GM12878 (cell line): Measurements from ENCODE around the gene NKAIN2. TPM values are rescaled to one million over a fixed set of nuclear protein-coding genes. Genes with fewer than 3 reads are reported as not detected.

Experiments
- ATAC-seq: fragments of 200-7000 bp; cut with Tn5 transposase; 3 replicates; pipeline ENCODE4 v1.9.1; 2020; ENCODE audit warnings: mild to moderate bottlenecking, moderate library complexity
- BruUV-seq: library from RNA; stranded (reverse); fragments of 400-500 nt; replicated peaks from 2 replicates; lab custom pipeline; 2021; lab: Mats Ljungman, UMichigan
- CTCF ChIA-PET: fragments of 300-600 bp; sonication (Branson Sonifier 250); formaldehyde crosslinking; extraction: SDS; loops from one replicate; lab custom pipeline; 2021; ENCODE audit warnings: inconsistent platforms; lab: Yijun Ruan, JAX
- POLR2A ChIA-PET: fragments of 350-600 bp; formaldehyde crosslinking; extraction: SDS; loops from one replicate; lab custom pipeline; 2021; ENCODE audit warnings: inconsistent platforms; lab: Charles Lee
- RAD21 ChIA-PET: fragments of 300-600 bp; sonication (Branson Sonifier 250); formaldehyde crosslinking; loops from one replicate; lab custom pipeline; 2023; ENCODE audit warnings: antibody characterized with exemption; ENCODE audit not compliant: unreplicated experiment; lab: Charles Lee
- SMC1A ChIA-PET: fragments of 300-600 bp; sonication (Branson Sonifier 250); formaldehyde crosslinking; loops from one replicate; lab custom pipeline; 2023; ENCODE audit not compliant: unreplicated experiment, uncharacterized antibody; lab: Charles Lee
- DNase-seq: peaks from one replicate; pipeline ENCODE4 v3.0.0-alpha.2; 2011; ENCODE audit warnings: low read depth, low spot score
- FAIRE-seq: peaks from 3 replicates; lab custom pipeline; 2011; peaks lifted over from hg19 to GRCh38; lab: Jason Lieb, UNC
- H2AFZ ChIP-seq: 2 replicates; pipeline ENCODE4 v1.6.0; 2011; ENCODE audit warnings: low read depth, low read length, control low read depth; ENCODE audit not compliant: control insufficient read depth
- H3K27ac ChIP-seq: 2 replicates; pipeline ENCODE4 v1.5.1; 2011; ENCODE audit warnings: control low read depth; ENCODE audit not compliant: control insufficient read depth, insufficient read depth
- H3K27me3 ChIP-seq, 2 experiments: replicated peaks in 1 of 2; 2 replicates each; pipeline versions ENCODE4 v1.6.0 to v1.6.1; 2011; ENCODE audit warnings: low read length in 1 of 2; ENCODE audit not compliant: control insufficient read depth in 2 of 2, insufficient read depth in 2 of 2
- H3K36me3 ChIP-seq, 2 experiments: 2 replicates each; pipeline ENCODE4 v1.5.1; 2011; ENCODE audit warnings: low read length in 1 of 2; ENCODE audit not compliant: control insufficient read depth in 2 of 2, insufficient read depth in 2 of 2
- H3K4me1 ChIP-seq: 2 replicates; pipeline ENCODE4 v1.6.1; 2011; ENCODE audit warnings: mild to moderate bottlenecking, low read length, moderate library complexity, mixed read lengths; ENCODE audit not compliant: control insufficient read depth, insufficient read depth
- H3K4me2 ChIP-seq: 2 replicates; pipeline ENCODE4 v1.6.0; 2011; ENCODE audit warnings: control low read depth; ENCODE audit not compliant: control insufficient read depth, insufficient read depth
- H3K4me3 ChIP-seq: fragments of 200-600 bp; sonication (generic); 2 replicates; pipeline ENCODE4 v1.5.1; 2016
- H3K79me2 ChIP-seq: 2 replicates; pipeline ENCODE4 v1.6.0; 2011; ENCODE audit warnings: low read length; ENCODE audit not compliant: control insufficient read depth, insufficient read depth
- H3K9ac ChIP-seq: 2 replicates; pipeline ENCODE4 v1.8.0; 2011; ENCODE audit warnings: low read length, control low read depth, mixed read lengths; ENCODE audit not compliant: control insufficient read depth, insufficient read depth
- H3K9me3 ChIP-seq: replicated peaks from 3 replicates; pipeline ENCODE4 v1.5.1; 2011; ENCODE audit warnings: mild to moderate bottlenecking, low read length; ENCODE audit not compliant: control insufficient read depth, insufficient read depth
- H4K20me1 ChIP-seq: 2 replicates; pipeline ENCODE4 v1.6.0; 2011; ENCODE audit not compliant: control insufficient read depth, insufficient read depth
- LARP7 ChIP-seq: fragments of 450-650 bp; IDR thresholded peaks from 2 replicates; pipeline ENCODE4 v1.6.1; 2017; ENCODE audit warnings: mild to moderate bottlenecking
- POLR2A ChIP-seq: IDR thresholded peaks from 2 replicates; pipeline ENCODE4 v1.6.1; 2011; ENCODE audit warnings: low read depth, mild to moderate bottlenecking, low read length
- RAD51 ChIP-seq: fragments of 450-650 bp; IDR thresholded peaks from 2 replicates; pipeline ENCODE4 v1.6.1; 2016; ENCODE audit warnings: moderate library complexity, mild to moderate bottlenecking, inconsistent platforms
- USF2 ChIP-seq: IDR thresholded peaks from 2 replicates; pipeline ENCODE4 v1.6.1; 2011; ENCODE audit warnings: low read depth, low read length, improper control_type of control experiment, borderline replicate concordance
- WGBS: methylation state at CpG from one replicate; pipeline ENCODE4 v1.1.6; 2016; ENCODE audit warnings: low lambda C conversion rate; ENCODE audit not compliant: insufficient replicate concordance, insufficient coverage; ENCODE audit errors: missing lambda C conversion rate; 5-methylcytosine and 5-hydroxymethylcytosine counted together
- in situ Hi-C: fragments of 300-500 bp; cut with MboI; formaldehyde crosslinking; loops from 9 replicates; pipeline ENCODE4 v1.14.3; 2018; ENCODE audit warnings: mixed read lengths
- intact Hi-C: fragments of 100-400 bp; cut with micrococcal nuclease; formaldehyde crosslinking; loops from one replicate; pipeline ENCODE4 v1.14.2; 2022; ENCODE audit not compliant: unreplicated experiment
- polyA plus RNA-seq, 11 experiments: library from polyadenylated mRNA; depleted of rRNA in 4 of 11; unstranded in 6 of 11; stranded (reverse) in 5 of 11; fragments of >200 nt; fragmentation: Nextera tagmentation in 4 of 11; fragmentation: Illumina TruSeq in 1 of 11; extraction: Ambion mirVana in 4 of 11; extraction: Trizol in 1 of 11; gene quantifications; 1 replicate in 1 of 11; 2 replicates in 10 of 11; pipeline versions ENCODE4 v1.2.1 to v1.2.3, GENCODE V29; 2011 to 2016; ENCODE audit warnings: inconsistent platforms in 2 of 11, missing spikeins in 2 of 11, low read depth in 1 of 11
- total RNA-seq, 4 experiments: library from RNA; depleted of rRNA in 3 of 4; stranded (reverse); fragments of >200 nt in 3 of 4; fragmentation: Illumina TruSeq in 1 of 4; extraction: Trizol in 1 of 4; gene quantifications; 2 replicates each; pipeline versions ENCODE4 v1.2.1 to v1.2.3, GENCODE V29; 2013 to 2021
- TF ChIP-seq, protein P1 (sequence below): IDR thresholded peaks from 2 replicates; pipeline ENCODE4 v1.6.1; 2012; ENCODE audit warnings: improper control_type of control experiment, low read depth, low read length; ENCODE audit not compliant: insufficient replicate concordance
- TF ChIP-seq, protein P2 (sequence below): IDR thresholded peaks from 2 replicates; pipeline ENCODE4 v1.6.1; 2011; ENCODE audit warnings: borderline replicate concordance, low read depth, mild to moderate bottlenecking, moderate library complexity, low read length; ENCODE audit not compliant: insufficient read depth, poor library complexity, severe bottlenecking

The NKAIN2 gene
- total and polyA plus RNA-seq, 10 of the 15 experiments (the other 5 are each of a cell fraction or from before 2014, with no cell fraction given) = not detected

GRCh38 chr6:124590001-124590400, 786.3 kb downstream of the NKAIN2 start (continued):
- TF ChIP-seq, protein P1, sequence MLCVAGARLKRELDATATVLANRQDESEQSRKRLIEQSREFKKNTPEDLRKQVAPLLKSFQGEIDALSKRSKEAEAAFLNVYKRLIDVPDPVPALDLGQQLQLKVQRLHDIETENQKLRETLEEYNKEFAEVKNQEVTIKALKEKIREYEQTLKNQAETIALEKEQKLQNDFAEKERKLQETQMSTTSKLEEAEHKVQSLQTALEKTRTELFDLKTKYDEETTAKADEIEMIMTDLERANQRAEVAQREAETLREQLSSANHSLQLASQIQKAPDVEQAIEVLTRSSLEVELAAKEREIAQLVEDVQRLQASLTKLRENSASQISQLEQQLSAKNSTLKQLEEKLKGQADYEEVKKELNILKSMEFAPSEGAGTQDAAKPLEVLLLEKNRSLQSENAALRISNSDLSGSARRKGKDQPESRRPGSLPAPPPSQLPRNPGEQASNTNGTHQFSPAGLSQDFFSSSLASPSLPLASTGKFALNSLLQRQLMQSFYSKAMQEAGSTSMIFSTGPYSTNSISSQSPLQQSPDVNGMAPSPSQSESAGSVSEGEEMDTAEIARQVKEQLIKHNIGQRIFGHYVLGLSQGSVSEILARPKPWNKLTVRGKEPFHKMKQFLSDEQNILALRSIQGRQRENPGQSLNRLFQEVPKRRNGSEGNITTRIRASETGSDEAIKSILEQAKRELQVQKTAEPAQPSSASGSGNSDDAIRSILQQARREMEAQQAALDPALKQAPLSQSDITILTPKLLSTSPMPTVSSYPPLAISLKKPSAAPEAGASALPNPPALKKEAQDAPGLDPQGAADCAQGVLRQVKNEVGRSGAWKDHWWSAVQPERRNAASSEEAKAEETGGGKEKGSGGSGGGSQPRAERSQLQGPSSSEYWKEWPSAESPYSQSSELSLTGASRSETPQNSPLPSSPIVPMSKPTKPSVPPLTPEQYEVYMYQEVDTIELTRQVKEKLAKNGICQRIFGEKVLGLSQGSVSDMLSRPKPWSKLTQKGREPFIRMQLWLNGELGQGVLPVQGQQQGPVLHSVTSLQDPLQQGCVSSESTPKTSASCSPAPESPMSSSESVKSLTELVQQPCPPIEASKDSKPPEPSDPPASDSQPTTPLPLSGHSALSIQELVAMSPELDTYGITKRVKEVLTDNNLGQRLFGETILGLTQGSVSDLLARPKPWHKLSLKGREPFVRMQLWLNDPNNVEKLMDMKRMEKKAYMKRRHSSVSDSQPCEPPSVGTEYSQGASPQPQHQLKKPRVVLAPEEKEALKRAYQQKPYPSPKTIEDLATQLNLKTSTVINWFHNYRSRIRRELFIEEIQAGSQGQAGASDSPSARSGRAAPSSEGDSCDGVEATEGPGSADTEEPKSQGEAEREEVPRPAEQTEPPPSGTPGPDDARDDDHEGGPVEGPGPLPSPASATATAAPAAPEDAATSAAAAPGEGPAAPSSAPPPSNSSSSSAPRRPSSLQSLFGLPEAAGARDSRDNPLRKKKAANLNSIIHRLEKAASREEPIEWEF = no peak

DNA sequence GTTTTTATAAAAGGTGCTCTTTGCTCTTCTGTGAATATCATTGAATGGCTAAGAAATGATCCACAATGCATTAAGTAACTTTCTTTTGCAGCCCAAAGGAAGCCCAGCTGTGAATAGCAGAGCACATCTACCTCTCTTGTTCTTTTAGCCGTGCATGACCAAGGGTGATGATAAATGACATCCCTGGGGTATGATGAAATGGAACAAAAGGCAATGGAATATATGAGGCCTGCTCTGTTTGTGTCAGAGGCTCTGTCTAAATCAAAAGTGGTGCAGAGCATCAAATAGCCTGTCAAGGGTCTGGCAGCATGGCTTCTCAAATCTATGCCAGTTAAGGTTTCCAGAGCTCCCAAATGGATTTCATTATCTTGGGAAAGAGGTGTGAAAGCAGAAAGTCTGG, 796.0 kb downstream of the NKAIN2 start:
- no peaks in the 10 kb centered on the region for H3K9me3 ChIP-seq
- H3K4me1 ChIP-seq = no peaks in the 10 kb centered on the region
- CTCF ChIA-PET = no interaction called here
- 0% methylated on average over 1 of the region's 1 CpG for WGBS
- RAD21 ChIA-PET = no interaction called here
- TF ChIP-seq LARP7 = no peak
- TF ChIP-seq, protein P2, sequence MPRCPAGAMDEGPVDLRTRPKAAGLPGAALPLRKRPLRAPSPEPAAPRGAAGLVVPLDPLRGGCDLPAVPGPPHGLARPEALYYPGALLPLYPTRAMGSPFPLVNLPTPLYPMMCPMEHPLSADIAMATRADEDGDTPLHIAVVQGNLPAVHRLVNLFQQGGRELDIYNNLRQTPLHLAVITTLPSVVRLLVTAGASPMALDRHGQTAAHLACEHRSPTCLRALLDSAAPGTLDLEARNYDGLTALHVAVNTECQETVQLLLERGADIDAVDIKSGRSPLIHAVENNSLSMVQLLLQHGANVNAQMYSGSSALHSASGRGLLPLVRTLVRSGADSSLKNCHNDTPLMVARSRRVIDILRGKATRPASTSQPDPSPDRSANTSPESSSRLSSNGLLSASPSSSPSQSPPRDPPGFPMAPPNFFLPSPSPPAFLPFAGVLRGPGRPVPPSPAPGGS = no peak
- TF ChIP-seq RAD51 = no peak
- no peak for TF ChIP-seq POLR2A
- TF ChIP-seq USF2 = no peak
- no peak overlapping the region for H2AFZ ChIP-seq
- in situ Hi-C loops = no loop called here
- no TSS peak for BruUV-seq
- no peaks in the 10 kb centered on the region for H3K27me3 ChIP-seq
- no peak overlapping the region for H3K4me3 ChIP-seq
- intact Hi-C loops = no loop called here
- DNase-seq (no peak), ATAC-seq (no peak), FAIRE-seq (no peak)
- POLR2A ChIA-PET = no interaction called here
- H3K9ac ChIP-seq = no peak overlapping the region
- no peak overlapping the region for H3K27ac ChIP-seq
- no peaks in the 10 kb centered on the region for H4K20me1 ChIP-seq
- no peak overlapping the region for H3K4me2 ChIP-seq
- H3K79me2 ChIP-seq = no peaks in the 10 kb centered on the region
- SMC1A ChIA-PET = no interaction called here
- no peaks in the 10 kb centered on the region for H3K36me3 ChIP-seq
